ENCODE measurements around the gene PFKFB2. TPM values are rescaled to one million over a fixed set of nuclear protein-coding genes. Genes with fewer than 3 reads are reported as not detected.
A peak's percentile ranks its signal among the peaks of the same experiment; 100 is the strongest.

Gene PFKFB2
- total RNA-seq, 1 experiment from 2014 or later, result 28.0 TPM

GRCh38 chr1:207006083-207006482 is 47.0 kb upstream of the PFKFB2 start:
- Histone ChIP-seq H3K79me2 (ENCODE audit: low read depth) (no peaks in the 10 kb centered on the region), H3K36me3 (ENCODE audit: low read depth) (no peaks in the 10 kb centered on the region), H3K4me1 (replicated peaks; ENCODE audit: insufficient read depth) (peaks cover 71% of the 10 kb centered on the region), H3K9me3 (ENCODE audit: insufficient read depth, low read depth) (peaks cover 8% of the 10 kb centered on the region; the same call in 1 of the 2 replicates), H2AFZ (no peak overlapping the region), H3K27me3 (ENCODE audit: insufficient read depth, low read depth) (no peaks in the 10 kb centered on the region), H3K27ac (peak overlapping the region; percentile 93; the same call in 1 of the 2 replicates), H3K4me3 (no peak overlapping the region), H3K9me2 (ENCODE audit: insufficient read depth) (no peaks in the 10 kb centered on the region), H3K4me2 (peak overlapping the region; percentile 70), H4K20me1 (ENCODE audit: insufficient read depth) (no peaks in the 10 kb centered on the region), H3F3A (ENCODE audit: insufficient read depth, low read depth) (peaks cover 45% of the 10 kb centered on the region)
- ChIA-PET POLR2A (ENCODE audit: unreplicated experiment) (interaction anchor here (1.1 kb wide), 1 partner anchor 14 kb away, joined by 5 read pairs; no protein-coding TSS in a partner anchor), CTCF (interaction anchor here (1.1 to 2.9 kb wide), 5 partner anchors 14 to 47 kb away, joined by 3 to 13 read pairs (median 11); partner anchors contain the start of genes C1orf116 and PFKFB2)
- intact Hi-C loops (cut with micrococcal nuclease; ENCODE audit: unreplicated experiment), result no loop called here
- no peak for DNase-seq
- TF ChIP-seq CTCF (conservative IDR thresholded peaks at IDR 0.05), result no peak
- TF ChIP-seq EZH2 (IDR thresholded peaks at IDR 0.05; ENCODE audit: low read depth), result no peak
- no TSS peak for BruUV-seq (replicated peaks)

- no peaks in the 10 kb centered on the region for H4K20me1 ChIP-seq (ENCODE audit: insufficient read depth)
- peak overlapping the region; percentile 93 for H3K27ac ChIP-seq
- H3F3A ChIP-seq (ENCODE audit: insufficient read depth, low read depth), result peaks cover 37% of the 10 kb centered on the region
- H3K27me3 ChIP-seq (ENCODE audit: insufficient read depth, low read depth), result no peaks in the 10 kb centered on the region
- no peaks in the 10 kb centered on the region for H3K79me2 ChIP-seq (ENCODE audit: low read depth)
- DNase-seq, result no peak
- peak overlapping the region; percentile 70 for H3K4me2 ChIP-seq
- no peak overlapping the region for H2AFZ ChIP-seq
- ChIA-PET CTCF (interaction anchor here (2.7 to 2.9 kb wide), 2 partner anchors 13 to 18 kb away, joined by 11 to 13 read pairs; no protein-coding TSS in a partner anchor), POLR2A (ENCODE audit: unreplicated experiment) (interaction anchor here (0.6 to 1.1 kb wide), 6 partner anchors 13 to 46 kb away, joined by 3 to 6 read pairs (median 4); no protein-coding TSS in a partner anchor)
- TF ChIP-seq EZH2 (IDR thresholded peaks at IDR 0.05; ENCODE audit: low read depth) (no peak), CTCF (conservative IDR thresholded peaks at IDR 0.05) (no peak)
- BruUV-seq (replicated peaks), result TSS peak; percentile 92
- intact Hi-C loops (cut with micrococcal nuclease; ENCODE audit: unreplicated experiment), result loop anchor here (1.0 kb wide), 3 partner anchors 13 to 25 kb away; no protein-coding TSS in a partner anchor
- peaks cover 63% of the 10 kb centered on the region for H3K4me1 ChIP-seq (replicated peaks; ENCODE audit: insufficient read depth)
- no peaks in the 10 kb centered on the region for H3K36me3 ChIP-seq (ENCODE audit: low read depth)
- H3K9me3 ChIP-seq (ENCODE audit: insufficient read depth, low read depth), result peaks cover 8% of the 10 kb centered on the region; the same call in 1 of the 2 replicates
- 0 out of 2 replicates have a peak overlapping the region, but pooled peaks have one; percentile 9 for H3K4me3 ChIP-seq
- H3K9me2 ChIP-seq (ENCODE audit: insufficient read depth), result no peaks in the 10 kb centered on the region
Observed at GRCh38 chr1:207006914-207007313, 46.2 kb upstream of the PFKFB2 start.

- intact Hi-C loops (cut with micrococcal nuclease; ENCODE audit: unreplicated experiment), result loop anchor here (1.0 kb wide), 3 partner anchors 13 to 25 kb away; no protein-coding TSS in a partner anchor
- peak overlapping the region; percentile 93 for H3K27ac ChIP-seq
- TF ChIP-seq CTCF (conservative IDR thresholded peaks at IDR 0.05), result no peak
- no peak for TF ChIP-seq EZH2 (IDR thresholded peaks at IDR 0.05; ENCODE audit: low read depth)
- ChIA-PET CTCF (interaction anchor here (2.7 kb wide), 1 partner anchor 12 kb away, joined by 11 read pairs; no protein-coding TSS in a partner anchor), POLR2A (ENCODE audit: unreplicated experiment) (interaction anchor here (0.6 to 1.1 kb wide), 5 partner anchors 13 to 46 kb away, joined by 3 to 6 read pairs (median 5); no protein-coding TSS in a partner anchor)
- H3K9me2 ChIP-seq (ENCODE audit: insufficient read depth), result no peaks in the 10 kb centered on the region
- H3K36me3 ChIP-seq (ENCODE audit: low read depth), result no peaks in the 10 kb centered on the region
- H3K9me3 ChIP-seq (ENCODE audit: insufficient read depth, low read depth), result peaks cover 8% of the 10 kb centered on the region; the same call in 1 of the 2 replicates
- TSS peak; percentile 34 for BruUV-seq (replicated peaks)
- H3K4me1 ChIP-seq (replicated peaks; ENCODE audit: insufficient read depth), result peaks cover 57% of the 10 kb centered on the region
- H3K27me3 ChIP-seq (ENCODE audit: insufficient read depth, low read depth), result no peaks in the 10 kb centered on the region
- DNase-seq, result peak; percentile 83 to 98
- 0 out of 2 replicates have a peak overlapping the region, but pooled peaks have one; percentile 9 for H3K4me3 ChIP-seq
- no peaks in the 10 kb centered on the region for H3K79me2 ChIP-seq (ENCODE audit: low read depth)
- peaks cover 31% of the 10 kb centered on the region for H3F3A ChIP-seq (ENCODE audit: insufficient read depth, low read depth)
- H4K20me1 ChIP-seq (ENCODE audit: insufficient read depth), result no peaks in the 10 kb centered on the region
- no peak overlapping the region for H2AFZ ChIP-seq
- peak overlapping the region; percentile 70 for H3K4me2 ChIP-seq
Observed at GRCh38 chr1:207007352-207008033, 45.6 kb upstream of the PFKFB2 start.
